Lower lobe of right lung (tissue), 2 donors: ENCODE results near the gene ARHGAP40. TPM values are rescaled to one million over a fixed set of nuclear protein-coding genes. Genes with fewer than 3 reads are reported as not detected.

Experiments
- ATAC-seq, 2 donors: fragments of 200-7000 bp; cut with Tn5 transposase; one replicate each; pipeline ENCODE4 v1.9.1; 2020 to 2022; ENCODE audit warnings: mild to moderate bottlenecking in 2 of 2, moderate library complexity in 2 of 2
- DNase-seq: peaks from one replicate; pipeline ENCODE4 v3.0.0-alpha.2; 2020
- H3K27ac ChIP-seq: fragments of 200-600 bp; one replicate; pipeline ENCODE4 v1.8.0; 2022
- H3K27me3 ChIP-seq: fragments of 200-600 bp; one replicate; pipeline ENCODE4 v1.8.0; 2022; ENCODE audit warnings: low read depth
- H3K36me3 ChIP-seq: fragments of 200-600 bp; one replicate; pipeline ENCODE4 v1.8.0; 2022; ENCODE audit warnings: mild to moderate bottlenecking
- H3K4me1 ChIP-seq: fragments of 200-600 bp; one replicate; pipeline ENCODE4 v1.8.0; 2022
- H3K4me3 ChIP-seq: fragments of 200-600 bp; one replicate; pipeline ENCODE4 v1.8.0; 2022; ENCODE audit warnings: mild to moderate bottlenecking
- H3K9me3 ChIP-seq: fragments of 200-600 bp; one replicate; pipeline ENCODE4 v1.8.0; 2022
- intact Hi-C: fragments of 100-400 bp; cut with DNase I; formaldehyde crosslinking; loops from one replicate; pipeline ENCODE4 v1.11.0; 2022
- total RNA-seq: library from RNA; stranded (reverse); fragmentation: NEBNext Ultra II Directional; extraction: Animal tissue kit (Norgen Biotek cat#: 25700); gene quantifications from one replicate; pipeline ENCODE4 v1.2.1, GENCODE V29; 2021
- TF ChIP-seq, protein P1 (sequence below): fragments of 200-600 bp; IDR thresholded peaks from one replicate; pipeline ENCODE4 v1.8.0; 2022; ENCODE audit warnings: antibody characterized with exemption, mild to moderate bottlenecking
- donor health status: DM: no; HTN: yes; CAD: no; lungs with severe emphysema.

ARHGAP40 gene
- total RNA-seq, 1 donor from 2014 or later = 0.83 TPM

DNA sequence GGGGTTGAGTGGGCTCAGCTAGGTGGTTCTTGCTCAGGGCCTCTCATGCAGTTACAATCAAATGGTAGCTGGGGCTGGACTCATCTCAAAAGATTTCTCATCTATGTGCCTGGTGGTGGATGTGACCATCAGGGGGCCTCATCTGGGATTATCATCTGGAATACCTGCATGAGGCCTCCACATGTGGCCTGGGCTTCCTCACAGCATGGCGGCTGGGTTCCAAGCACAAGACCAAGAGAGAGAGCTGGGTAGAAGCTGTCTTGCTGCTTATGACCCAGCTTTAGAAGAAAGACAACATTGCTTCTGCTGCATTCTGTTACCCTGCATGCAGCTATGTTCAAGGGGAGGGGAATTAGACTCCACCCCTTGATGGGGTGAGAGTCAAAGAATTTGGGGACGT, 22.5 kb downstream of the ARHGAP40 start:
- peaks cover 6% of the 10 kb centered on the region for H3K27me3 ChIP-seq
- no peak for DNase-seq
- no peaks in the 10 kb centered on the region for H3K36me3 ChIP-seq
- intact Hi-C loops = no loop called here
- TF ChIP-seq, protein P1, sequence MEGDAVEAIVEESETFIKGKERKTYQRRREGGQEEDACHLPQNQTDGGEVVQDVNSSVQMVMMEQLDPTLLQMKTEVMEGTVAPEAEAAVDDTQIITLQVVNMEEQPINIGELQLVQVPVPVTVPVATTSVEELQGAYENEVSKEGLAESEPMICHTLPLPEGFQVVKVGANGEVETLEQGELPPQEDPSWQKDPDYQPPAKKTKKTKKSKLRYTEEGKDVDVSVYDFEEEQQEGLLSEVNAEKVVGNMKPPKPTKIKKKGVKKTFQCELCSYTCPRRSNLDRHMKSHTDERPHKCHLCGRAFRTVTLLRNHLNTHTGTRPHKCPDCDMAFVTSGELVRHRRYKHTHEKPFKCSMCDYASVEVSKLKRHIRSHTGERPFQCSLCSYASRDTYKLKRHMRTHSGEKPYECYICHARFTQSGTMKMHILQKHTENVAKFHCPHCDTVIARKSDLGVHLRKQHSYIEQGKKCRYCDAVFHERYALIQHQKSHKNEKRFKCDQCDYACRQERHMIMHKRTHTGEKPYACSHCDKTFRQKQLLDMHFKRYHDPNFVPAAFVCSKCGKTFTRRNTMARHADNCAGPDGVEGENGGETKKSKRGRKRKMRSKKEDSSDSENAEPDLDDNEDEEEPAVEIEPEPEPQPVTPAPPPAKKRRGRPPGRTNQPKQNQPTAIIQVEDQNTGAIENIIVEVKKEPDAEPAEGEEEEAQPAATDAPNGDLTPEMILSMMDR = no peak
- H3K9me3 ChIP-seq = no peaks in the 10 kb centered on the region
- H3K4me1 ChIP-seq = no peaks in the 10 kb centered on the region
- no peak overlapping the region for H3K4me3 ChIP-seq
- no peak for ATAC-seq
- no peak overlapping the region for H3K27ac ChIP-seq

- no peaks in the 10 kb centered on the region for H3K36me3 ChIP-seq
- TF ChIP-seq, protein P1 = no peak
- H3K9me3 ChIP-seq = no peaks in the 10 kb centered on the region
- intact Hi-C loops = no loop called here
- no peak overlapping the region for H3K27ac ChIP-seq
- H3K4me1 ChIP-seq = no peaks in the 10 kb centered on the region
- no peak overlapping the region for H3K4me3 ChIP-seq
- DNase-seq (no peak), ATAC-seq (no peak)
- H3K27me3 ChIP-seq = peaks cover 6% of the 10 kb centered on the region
These were observed 24.3 kb downstream of the ARHGAP40 start for GRCh38 chr20:38625896-38626295.

- Histone ChIP-seq H3K9me3 (no peaks in the 10 kb centered on the region), H3K4me3 (no peak overlapping the region), H3K36me3 (no peaks in the 10 kb centered on the region), H3K27me3 (peaks cover 6% of the 10 kb centered on the region), H3K4me1 (no peaks in the 10 kb centered on the region), H3K27ac (no peak overlapping the region)
- DNase-seq = no peak
- TF ChIP-seq, protein P1 = no peak
- intact Hi-C loops = no loop called here
- ATAC-seq = no peak
These were observed 25.5 kb downstream of the ARHGAP40 start for GRCh38 chr20:38626921-38627659.

DNA sequence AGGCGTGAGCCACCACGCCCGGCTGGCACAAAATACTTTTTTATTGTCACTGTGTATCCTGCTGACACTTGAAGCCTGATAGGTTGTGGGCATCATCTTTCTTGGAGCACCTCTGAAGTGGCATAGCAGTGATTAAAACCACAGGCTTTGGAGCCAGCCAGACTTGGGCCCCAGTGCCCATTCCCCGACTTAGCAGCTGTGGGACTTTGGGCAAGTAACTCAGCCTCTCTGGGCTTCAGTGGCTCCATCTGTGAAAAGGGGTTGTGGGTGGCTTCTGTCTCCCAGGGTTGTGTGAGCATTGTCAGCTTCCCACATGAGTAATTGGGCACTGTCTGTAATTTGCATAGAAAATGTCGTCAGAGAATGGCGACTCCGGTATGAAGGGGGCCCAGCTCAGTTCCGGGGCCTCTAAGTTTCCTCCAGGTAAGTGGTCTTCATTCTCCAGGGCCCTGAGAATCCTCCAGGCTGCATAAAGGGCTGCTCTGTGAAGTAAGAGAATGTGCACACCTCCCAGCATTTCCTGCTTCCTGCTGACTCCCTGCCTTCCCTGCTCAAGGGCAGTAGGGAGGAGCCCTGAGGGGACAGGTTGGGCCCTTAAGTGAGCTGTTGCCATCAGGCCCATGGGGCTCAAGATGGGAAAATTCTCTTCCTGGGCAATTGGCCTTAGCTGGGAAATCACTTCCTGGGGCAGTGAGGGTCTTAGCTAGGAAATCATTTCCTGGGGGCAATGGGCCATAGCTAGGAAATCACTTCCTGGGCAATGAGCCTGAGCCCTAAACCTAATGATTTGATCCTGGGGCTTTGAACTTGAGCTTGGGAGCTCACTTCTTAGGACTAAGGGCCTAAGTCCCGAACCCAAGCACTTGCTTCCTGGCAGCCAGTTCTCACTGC, 27.2 kb downstream of the ARHGAP40 start:
- ATAC-seq (no peak), DNase-seq (no peak)
- Histone ChIP-seq H3K9me3 (no peaks in the 10 kb centered on the region), H3K27me3 (no peaks in the 10 kb centered on the region), H3K27ac (no peak overlapping the region), H3K36me3 (no peaks in the 10 kb centered on the region), H3K4me3 (no peak overlapping the region), H3K4me1 (no peaks in the 10 kb centered on the region)
- intact Hi-C loops = no loop called here
- TF ChIP-seq, protein P1 = no peak

DNA sequence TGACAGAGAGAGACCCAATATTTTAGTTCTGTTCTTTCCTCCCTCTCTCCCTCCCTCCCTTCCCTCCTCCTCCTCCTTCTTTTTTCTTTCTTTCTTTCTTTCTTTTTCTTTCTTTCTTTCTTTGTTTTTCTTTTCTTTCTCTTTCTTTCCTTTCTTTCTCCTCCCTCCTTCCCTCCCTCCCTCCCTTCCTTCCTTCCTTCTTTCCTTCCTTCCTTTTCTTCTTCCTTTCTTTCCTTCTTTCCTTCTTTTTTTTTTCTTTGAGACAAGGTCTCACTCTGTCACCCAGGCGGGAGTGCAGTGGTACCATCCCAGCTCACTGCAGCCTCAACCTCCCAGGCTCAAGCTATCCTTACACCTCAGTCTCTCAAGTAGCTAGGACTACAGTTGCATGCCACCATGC, 28.4 kb downstream of the ARHGAP40 start:
- no peak for ATAC-seq
- no peaks in the 10 kb centered on the region for H3K36me3 ChIP-seq
- H3K9me3 ChIP-seq = no peaks in the 10 kb centered on the region
- no peak overlapping the region for H3K27ac ChIP-seq
- intact Hi-C loops = no loop called here
- H3K4me3 ChIP-seq = no peak overlapping the region
- DNase-seq = no peak
- H3K27me3 ChIP-seq = no peaks in the 10 kb centered on the region
- TF ChIP-seq, protein P1 = no peak
- H3K4me1 ChIP-seq = no peaks in the 10 kb centered on the region
